Measurements from ENCODE around the gene KDM1B. TPM values are rescaled to one million over a fixed set of nuclear protein-coding genes. Genes with fewer than 3 reads are reported as not detected.

The KDM1B gene
- total and polyA plus RNA-seq, 8 donors = 2.6 to 11.9 (median 6.5) TPM

DNA sequence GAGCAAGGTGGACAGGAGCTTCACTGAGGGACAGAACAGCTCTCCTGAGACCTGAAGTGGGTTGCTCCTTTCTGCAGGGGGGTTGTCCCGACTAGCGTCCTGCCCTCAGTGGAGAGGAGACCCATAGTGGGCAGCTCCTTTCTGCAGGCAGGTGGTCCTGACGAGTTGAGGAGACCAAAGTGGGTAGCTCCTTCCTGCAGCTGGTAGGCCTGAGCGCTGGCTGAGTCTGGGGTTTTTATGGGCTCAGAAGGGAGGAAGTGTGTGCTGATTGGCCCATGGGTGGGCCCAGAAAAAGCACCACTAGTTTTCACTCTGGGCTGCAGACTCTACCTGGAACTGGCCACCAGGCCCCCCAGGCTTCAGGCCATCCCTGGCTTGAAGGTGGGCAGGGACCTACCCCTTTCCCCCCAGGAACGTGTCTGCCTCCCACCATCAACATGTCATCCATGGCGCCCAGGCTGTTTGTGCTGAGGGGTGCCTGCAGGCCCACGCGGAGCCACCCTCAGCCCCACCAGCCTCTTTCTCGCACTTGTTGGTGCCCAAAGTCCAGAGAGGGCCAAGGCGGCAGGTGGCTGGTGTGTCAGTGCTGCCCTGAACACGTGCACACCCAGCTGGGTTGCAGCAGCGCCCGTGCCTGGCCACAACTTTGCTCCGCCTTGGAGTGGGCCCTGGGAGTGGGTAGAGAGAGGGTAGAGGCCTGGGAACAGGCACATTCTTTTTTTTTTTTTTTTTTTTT is 110.7 kb downstream of the KDM1B start:
- Histone ChIP-seq H3K36me3 (no peaks in the 10 kb centered on the region), H3K27me3 (no peaks in the 10 kb centered on the region), H3K27ac (no peak overlapping the region), H3K4me3 (no peak overlapping the region), H3K4me1 (peaks cover 4 to 14% (median 10%) of the 10 kb centered on the region in 3 donors), H3K9me3 (no peaks in the 10 kb centered on the region)
- TF ChIP-seq CTCF (IDR thresholded peaks at IDR 0.05) = no peak
- WGBS, 2 donors = 95 to 97% methylated on average over 14 of the region's 14 CpGs
- peak in 2 of 6 donors; percentile 28 to 69 for DNase-seq
- intact Hi-C loops (cut with DNase I) = no loop called here
- ATAC-seq = no peak
- no peak for FAIRE-seq

DNA sequence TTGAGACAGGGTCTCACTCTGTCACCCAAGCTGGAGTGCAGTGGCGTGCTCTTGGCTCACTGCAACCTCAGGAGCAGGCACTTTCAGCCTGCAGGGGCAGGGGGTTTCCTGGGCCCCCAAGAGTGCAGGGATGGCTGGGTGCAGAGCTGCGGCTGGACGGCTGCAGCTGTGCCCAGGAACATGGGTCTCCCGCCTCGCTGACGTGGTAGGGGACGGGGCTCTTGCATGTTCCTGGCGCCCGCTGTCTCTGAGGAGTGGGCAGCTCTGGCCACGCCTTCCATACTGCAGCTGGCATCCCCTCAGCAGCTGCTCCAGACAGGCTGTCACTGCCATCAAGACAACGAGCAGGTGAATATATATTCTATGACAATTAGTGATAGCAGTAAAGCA is 111.3 kb downstream of the KDM1B start:
- TF ChIP-seq CTCF (IDR thresholded peaks at IDR 0.05) = no peak
- H3K36me3 ChIP-seq = no peaks in the 10 kb centered on the region
- no peaks in the 10 kb centered on the region for H3K9me3 ChIP-seq
- no peak overlapping the region for H3K27ac ChIP-seq
- H3K4me3 ChIP-seq = no peak overlapping the region
- H3K4me1 ChIP-seq = peaks cover 4 to 14% (median 10%) of the 10 kb centered on the region in 3 donors
- WGBS, 2 donors = 92 to 95% methylated on average over 11 of the region's 11 CpGs
- no peaks in the 10 kb centered on the region for H3K27me3 ChIP-seq
- intact Hi-C loops (cut with DNase I) = no loop called here
- FAIRE-seq (no peak), ATAC-seq (no peak), DNase-seq (peak in 1 of 6 donors; percentile 72)

DNA sequence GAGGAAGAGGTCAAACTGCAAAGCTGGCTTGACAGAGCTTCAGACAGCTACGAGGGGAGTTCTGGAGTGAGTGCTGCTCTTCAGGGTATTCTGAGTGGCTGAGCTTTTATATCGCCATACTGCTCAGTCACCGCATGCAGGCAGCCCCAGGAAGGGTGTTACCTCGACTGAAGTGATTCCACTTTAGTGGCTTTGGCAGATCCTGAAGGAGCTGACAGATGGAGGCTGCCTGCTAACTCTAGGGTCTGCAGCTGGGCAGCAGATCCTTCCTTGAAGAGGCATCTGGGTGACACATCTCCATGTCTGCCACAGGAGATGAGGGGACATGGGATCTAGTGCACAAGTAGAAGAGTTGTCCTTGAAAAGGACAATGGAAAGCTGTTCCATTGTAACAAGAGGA is 112.8 kb downstream of the KDM1B start:
- Histone ChIP-seq H3K4me3 (no peak overlapping the region), H3K27me3 (no peaks in the 10 kb centered on the region), H3K36me3 (no peaks in the 10 kb centered on the region), H3K27ac (no peak overlapping the region), H3K4me1 (peaks cover 0 to 10% (median 0%) of the 10 kb centered on the region in 3 donors), H3K9me3 (no peaks in the 10 kb centered on the region)
- FAIRE-seq = no peak
- DNase-seq = no peak
- WGBS, 2 donors = 86 to 95% methylated on average over 4 of the region's 4 CpGs
- TF ChIP-seq CTCF (IDR thresholded peaks at IDR 0.05) = no peak
- no peak for ATAC-seq
- intact Hi-C loops (cut with DNase I) = no loop called here

DNA sequence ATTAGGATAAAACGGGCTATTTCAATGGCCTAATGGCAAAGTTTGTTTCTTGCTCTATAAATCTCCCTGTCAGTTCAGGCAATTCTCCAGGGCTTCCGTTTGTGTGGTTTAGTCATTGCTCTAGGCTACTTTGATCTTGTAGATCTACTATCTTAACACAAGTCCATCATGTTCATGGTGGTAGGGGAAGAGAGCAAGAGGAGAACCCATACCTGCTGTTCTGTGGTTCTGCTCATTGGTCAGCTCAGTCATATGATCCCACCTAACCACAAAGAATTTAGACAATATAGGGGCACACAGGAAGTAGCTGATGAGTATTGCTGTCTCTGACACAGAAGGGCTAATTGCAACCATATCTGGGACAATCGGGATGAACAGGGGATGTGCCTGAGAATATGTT is 114.0 kb downstream of the KDM1B start:
- ATAC-seq (peak in 2 of 4 donors; percentile 15 to 22), FAIRE-seq (no peak), DNase-seq (no peak)
- Histone ChIP-seq H3K27ac (peak overlapping the region in 3 of 4 donors; percentile 20 to 48 (median 35)), H3K36me3 (no peaks in the 10 kb centered on the region), H3K4me1 (peaks cover 0 to 10% (median 0%) of the 10 kb centered on the region in 3 donors), H3K4me3 (no peak overlapping the region), H3K27me3 (no peaks in the 10 kb centered on the region), H3K9me3 (no peaks in the 10 kb centered on the region)
- WGBS, 2 donors = 11% methylated on average over 3 of the region's 3 CpGs
- intact Hi-C loops (cut with DNase I) = no loop called here
- no peak for TF ChIP-seq CTCF (IDR thresholded peaks at IDR 0.05)

GRCh38 chr6:18269717-18270116 is 114.5 kb downstream of the KDM1B start:
- no peaks in the 10 kb centered on the region for H3K36me3 ChIP-seq
- intact Hi-C loops (cut with DNase I) = no loop called here
- no peaks in the 10 kb centered on the region for H3K9me3 ChIP-seq
- no peak for TF ChIP-seq CTCF (IDR thresholded peaks at IDR 0.05)
- H3K27ac ChIP-seq = peak overlapping the region in 3 of 4 donors; percentile 20 to 48 (median 35)
- ATAC-seq (peak; percentile 35 to 67 (median 64)), DNase-seq (peak in 5 of 6 donors; percentile 33 to 64 (median 52)), FAIRE-seq (no peak)
- H3K4me3 ChIP-seq = no peak overlapping the region
- no peaks in the 10 kb centered on the region for H3K27me3 ChIP-seq
- peaks cover 0 to 10% (median 0%) of the 10 kb centered on the region in 3 donors for H3K4me1 ChIP-seq
- 13% methylated on average over 10 of the region's 10 CpGs for WGBS, 2 donors
